ENCODE data around the gene EFTUD2.

- TF ChIP-seq POLR2AphosphoS5 (IDR thresholded peaks at IDR 0.05) = no peak
- no peak for TF ChIP-seq POLR2A (IDR thresholded peaks at IDR 0.05)
- no peak for TF ChIP-seq CTCF (IDR thresholded peaks at IDR 0.05)
Observed at GRCh38 chr17:44889003-44889402, 10.2 kb downstream of the EFTUD2 start.

Measured in upper lobe of left lung (tissue), 4 donors.